AG10803 (cell line): ENCODE measurements around the gene BIRC3.
"Not testable (repeated sequence)": the region's sequence is repeated elsewhere in the genome, so short reads cannot be mapped to it uniquely, and the experiment has no call there.

Source experiments
- DNase-seq: peaks from one replicate; pipeline ENCODE4 v3.0.0; 2010; ENCODE audit warnings: low read depth
- H3K4me3 ChIP-seq: 2 replicates; pipeline ENCODE4 v1.5.1; 2011; ENCODE audit warnings: mild to moderate bottlenecking, low read length, control low read depth
- TF ChIP-seq, protein P1 (sequence below): conservative IDR thresholded peaks from 2 replicates; pipeline ENCODE4 v1.5.1; 2011; ENCODE audit warnings: mild to moderate bottlenecking, low read length, control low read depth, inconsistent platforms

Gene BIRC3

DNA sequence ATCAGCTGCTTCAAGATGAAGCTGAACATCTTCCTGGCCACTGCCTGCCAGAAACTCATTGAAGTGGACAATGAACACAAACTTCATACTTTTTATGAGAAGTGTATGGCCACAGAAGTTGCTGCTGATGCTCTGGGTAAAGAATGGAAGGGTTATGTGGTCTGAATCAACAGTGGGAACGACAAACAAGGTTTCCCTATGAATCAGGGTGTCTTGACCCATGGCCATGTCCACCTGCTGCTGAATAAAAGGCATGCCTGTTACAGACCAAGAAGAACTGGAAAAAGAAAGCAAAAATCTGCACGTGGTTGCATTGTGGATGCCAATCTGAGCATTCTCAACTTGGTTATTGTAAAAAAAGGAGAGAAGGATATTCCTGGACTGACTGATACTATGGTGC is 22.2 kb upstream of the BIRC3 start:
- no peak overlapping the region for H3K4me3 ChIP-seq
- no peak for DNase-seq
- TF ChIP-seq, protein P1, sequence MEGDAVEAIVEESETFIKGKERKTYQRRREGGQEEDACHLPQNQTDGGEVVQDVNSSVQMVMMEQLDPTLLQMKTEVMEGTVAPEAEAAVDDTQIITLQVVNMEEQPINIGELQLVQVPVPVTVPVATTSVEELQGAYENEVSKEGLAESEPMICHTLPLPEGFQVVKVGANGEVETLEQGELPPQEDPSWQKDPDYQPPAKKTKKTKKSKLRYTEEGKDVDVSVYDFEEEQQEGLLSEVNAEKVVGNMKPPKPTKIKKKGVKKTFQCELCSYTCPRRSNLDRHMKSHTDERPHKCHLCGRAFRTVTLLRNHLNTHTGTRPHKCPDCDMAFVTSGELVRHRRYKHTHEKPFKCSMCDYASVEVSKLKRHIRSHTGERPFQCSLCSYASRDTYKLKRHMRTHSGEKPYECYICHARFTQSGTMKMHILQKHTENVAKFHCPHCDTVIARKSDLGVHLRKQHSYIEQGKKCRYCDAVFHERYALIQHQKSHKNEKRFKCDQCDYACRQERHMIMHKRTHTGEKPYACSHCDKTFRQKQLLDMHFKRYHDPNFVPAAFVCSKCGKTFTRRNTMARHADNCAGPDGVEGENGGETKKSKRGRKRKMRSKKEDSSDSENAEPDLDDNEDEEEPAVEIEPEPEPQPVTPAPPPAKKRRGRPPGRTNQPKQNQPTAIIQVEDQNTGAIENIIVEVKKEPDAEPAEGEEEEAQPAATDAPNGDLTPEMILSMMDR: no peak

DNA sequence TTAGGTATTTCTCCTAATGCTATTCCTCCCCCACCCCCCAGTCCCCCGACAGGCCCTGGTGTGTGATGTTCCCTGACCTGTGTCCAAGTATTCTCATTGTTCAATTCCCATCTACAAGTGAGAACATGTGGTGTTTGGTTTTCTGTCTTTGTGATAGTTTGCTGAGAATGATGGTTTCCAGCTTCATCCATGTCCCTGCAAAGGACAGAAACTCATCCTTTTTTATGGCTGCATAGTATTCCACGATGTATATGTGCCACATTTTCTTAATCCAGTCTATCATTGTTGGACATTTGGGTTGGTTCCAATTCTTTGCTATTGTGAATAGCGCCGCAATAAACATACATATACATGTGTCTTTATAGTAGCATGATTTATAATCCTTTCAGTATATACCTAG is 20.5 kb upstream of the BIRC3 start:
- DNase-seq, H3K4me3 ChIP-seq: not testable (repeated sequence)

DNA sequence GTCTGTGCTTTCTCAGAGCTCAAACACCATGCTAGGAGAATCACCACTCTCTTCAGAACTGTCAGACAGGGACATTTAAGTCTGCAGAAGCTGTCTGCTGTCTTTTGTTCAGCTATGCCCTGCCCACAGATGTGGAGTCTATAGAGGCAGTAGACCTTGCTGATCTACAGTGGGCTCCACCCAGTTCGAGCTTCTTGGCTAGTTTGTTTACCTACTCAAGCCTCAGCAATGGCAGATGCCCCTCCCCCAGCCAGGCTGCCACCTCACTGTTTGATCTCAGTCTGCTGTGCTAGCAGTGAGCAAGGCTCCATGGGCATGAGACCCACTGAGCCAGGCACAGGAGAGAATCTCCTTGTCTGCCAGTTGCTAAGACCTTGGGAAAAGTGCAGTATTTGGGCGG is 16.4 kb upstream of the BIRC3 start:
- H3K4me3 ChIP-seq, DNase-seq: not testable (repeated sequence)

DNA sequence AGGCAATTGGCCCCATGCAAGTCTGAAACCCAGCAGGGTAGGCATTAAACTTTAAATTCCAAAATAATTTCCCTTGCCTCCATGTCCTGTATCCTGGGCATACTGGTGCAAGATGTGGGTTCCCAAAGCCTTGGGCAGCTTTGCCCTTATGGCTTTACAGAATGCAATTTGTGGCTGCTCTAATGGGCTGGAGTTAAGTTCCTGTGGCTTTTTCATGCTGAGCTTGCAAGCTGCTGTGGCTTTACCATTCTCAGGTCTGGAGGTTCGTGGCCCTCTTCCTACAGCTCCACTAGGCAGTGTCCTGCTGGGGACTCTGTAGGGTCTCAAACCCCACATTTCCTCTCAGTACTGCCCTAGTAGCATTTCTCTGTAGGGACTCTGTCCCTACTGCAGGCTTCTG is 15.0 kb upstream of the BIRC3 start:
- no peak overlapping the region for H3K4me3 ChIP-seq
- TF ChIP-seq, protein P1: no peak
- DNase-seq: no peak

DNA sequence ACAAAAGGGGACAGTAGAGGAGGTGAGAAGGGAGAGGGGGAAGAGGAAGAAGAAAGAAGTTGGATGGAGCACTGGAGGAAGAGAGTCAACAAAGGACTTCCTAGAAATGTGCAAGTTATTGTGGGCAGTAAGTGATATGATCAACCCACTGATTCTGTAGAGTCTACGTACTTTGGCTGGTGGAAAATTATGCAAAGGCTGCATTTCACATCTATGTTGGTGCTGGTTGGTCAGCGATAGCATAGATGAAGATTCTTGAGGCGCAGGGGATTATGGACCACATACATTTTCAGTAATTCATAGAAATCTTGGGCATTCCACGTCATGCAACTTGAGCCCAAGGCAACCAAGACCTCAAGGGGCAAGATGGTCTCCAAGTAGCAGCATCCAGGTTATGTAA is 12.6 kb upstream of the BIRC3 start:
- DNase-seq: no peak
- TF ChIP-seq, protein P1: no peak
- H3K4me3 ChIP-seq: no peak overlapping the region

DNA sequence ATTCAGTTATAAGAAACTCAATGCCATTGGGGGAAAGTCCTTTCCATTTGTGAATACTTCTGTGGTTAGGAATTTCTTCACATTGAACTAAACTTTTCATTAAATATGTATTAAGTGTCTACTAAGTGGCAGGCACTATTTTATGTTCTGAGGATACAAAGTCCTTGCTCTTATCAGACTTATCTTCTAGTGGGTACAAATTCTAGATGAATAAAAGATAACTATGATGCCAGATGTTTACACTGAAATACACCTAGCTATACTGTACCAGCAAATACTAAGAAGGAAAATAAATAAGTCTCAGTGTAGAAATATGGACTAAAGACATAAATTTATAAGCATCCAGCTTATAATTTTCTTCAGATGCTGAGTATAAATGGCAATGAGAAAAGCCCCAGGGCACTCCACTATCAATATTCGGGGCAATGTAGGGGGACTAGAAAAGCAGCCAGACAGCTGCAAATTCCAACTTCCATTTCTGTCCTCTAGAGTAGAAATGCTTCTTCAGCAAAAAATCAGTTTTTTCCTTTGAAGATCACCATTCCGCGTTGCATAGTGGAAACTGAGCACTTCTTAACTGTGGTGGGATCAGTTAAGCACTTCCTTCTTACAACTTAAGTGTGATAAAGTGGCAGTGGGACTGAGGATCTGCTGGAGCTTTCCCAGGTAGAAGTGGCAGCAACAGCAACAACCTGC is 11.8 kb upstream of the BIRC3 start:
- H3K4me3 ChIP-seq: no peak overlapping the region
- TF ChIP-seq, protein P1: no peak
- no peak for DNase-seq

DNA sequence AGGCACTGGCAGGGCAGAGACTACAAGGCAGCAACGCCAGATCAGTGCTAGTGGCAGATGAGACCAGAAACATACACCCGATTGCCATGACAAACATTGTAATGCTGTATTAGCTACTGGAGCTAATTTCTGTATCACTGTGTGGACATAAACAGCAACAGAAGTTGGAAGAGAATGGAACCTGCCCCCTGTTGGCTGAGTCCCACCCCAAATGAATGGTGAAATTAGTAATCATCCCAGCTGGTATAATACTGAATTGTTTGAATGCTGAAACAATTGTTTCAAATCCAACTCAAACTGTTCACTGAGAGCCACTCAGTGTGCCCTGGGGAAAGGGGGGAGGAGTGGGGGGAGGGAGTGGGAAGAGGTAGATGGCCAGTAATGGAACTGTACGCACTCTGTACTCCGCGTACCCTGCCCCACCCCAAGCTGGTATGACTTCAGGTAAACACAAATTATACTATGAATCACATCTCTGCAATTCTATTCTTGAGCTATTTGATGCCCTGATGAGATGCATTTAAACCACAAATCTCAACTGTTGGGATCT is 11.2 kb upstream of the BIRC3 start:
- TF ChIP-seq, protein P1: no peak
- DNase-seq: no peak
- H3K4me3 ChIP-seq: no peak overlapping the region

DNA sequence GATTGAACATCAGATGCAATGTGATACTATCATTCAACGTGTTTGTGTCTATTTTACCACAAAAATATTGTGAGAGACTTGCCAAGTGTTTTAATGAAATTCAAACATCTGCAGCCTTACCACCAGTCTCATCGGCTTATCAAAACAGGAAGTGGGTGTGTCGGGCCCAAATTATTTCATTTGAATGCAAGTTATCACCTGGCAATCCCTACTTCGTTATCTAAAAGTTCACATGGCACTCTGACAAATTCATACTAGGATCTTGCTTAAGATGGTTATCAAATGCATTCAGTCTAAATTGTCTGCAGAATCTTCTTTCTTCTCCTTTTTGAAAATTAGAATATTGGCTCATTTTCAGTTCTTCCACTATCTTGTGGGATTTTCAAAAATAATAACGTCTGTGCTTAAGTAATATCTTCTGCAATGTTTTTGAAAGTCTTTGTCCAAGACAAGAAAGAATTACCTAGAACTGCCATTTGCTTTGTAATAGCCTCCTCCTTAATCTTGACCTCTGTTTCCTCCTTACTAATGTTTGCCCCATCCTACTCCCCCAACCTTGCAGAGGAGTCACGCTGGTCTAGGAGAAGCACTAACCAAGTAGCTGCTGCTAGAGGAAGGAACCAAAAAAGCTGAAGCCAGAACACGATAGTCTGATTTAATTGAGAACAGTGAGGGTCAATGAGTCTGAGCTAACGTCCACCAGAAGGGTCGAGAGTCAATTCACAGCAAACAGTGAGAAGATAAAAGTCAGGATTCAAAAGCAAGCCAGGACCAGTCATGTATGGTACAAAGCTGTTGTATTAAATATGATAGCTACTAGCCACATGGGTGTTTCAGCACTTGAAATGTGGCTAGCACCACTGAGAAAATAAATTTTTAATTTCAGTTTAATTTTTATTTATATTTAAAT is 10.2 kb upstream of the BIRC3 start:
- H3K4me3 ChIP-seq: no peak overlapping the region
- TF ChIP-seq, protein P1: no peak

More for the DNA sequence above, 10.2 kb upstream of the BIRC3 start:
- DNase-seq: no peak
